ENCODE results near the gene CPNE4. TPM values are rescaled to one million over a fixed set of nuclear protein-coding genes. Genes with fewer than 3 reads are reported as not detected.

CPNE4 gene
- total RNA-seq, 2 donors from 2014 or later, result 1.7 to 2.5 TPM

GRCh38 chr3:132064114-132064513, 29.3 kb upstream of the CPNE4 start:
- WGBS, 2 experiments (ENCODE audit: insufficient coverage in 1 of 2, insufficient read length in 1 of 2), result 37% methylated on average over 4 of the region's 4 CpGs; no CpG with 5 or more reads in 1 of the 2 experiments

DNA sequence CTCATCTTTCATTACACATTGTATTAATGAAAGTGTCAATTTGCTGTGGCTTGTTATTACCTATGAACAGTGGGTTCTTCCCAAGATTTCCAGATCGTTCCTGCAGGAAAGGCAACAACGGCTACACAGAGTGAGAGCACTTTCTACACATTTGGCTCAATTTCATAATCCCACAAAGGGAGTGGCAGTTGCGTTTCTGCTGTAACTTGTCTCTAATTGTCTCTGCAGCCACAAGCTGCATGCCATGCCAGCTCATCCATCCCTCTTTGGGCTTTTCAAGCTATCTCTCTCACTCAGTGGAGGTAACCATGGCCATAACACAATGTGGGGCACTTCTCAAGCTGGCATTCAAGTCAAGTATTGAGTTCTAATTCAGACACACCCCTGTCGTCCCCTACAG, 27.7 kb upstream of the CPNE4 start:
- WGBS, 2 experiments (ENCODE audit: insufficient coverage in 1 of 2, insufficient read length in 1 of 2), result 94% methylated on average over 4 of the region's 4 CpGs
- no peaks in the 10 kb centered on the region for H3K9me3 Mint-ChIP-seq
- no peak for DNase-seq
- H3K9me3 ChIP-seq (ENCODE audit: control insufficient read depth, low read length), result no peaks in the 10 kb centered on the region
- H3K4me3 ChIP-seq (ENCODE audit: low read length), result no peak overlapping the region
- H3K4me3 Mint-ChIP-seq, result no peak overlapping the region
- H3K27me3 ChIP-seq (ENCODE audit: control insufficient read depth, insufficient read depth, low read length, poor library complexity, severe bottlenecking), result no peaks in the 10 kb centered on the region
- peaks cover 10% of the 10 kb centered on the region for H3K4me1 Mint-ChIP-seq
- H3K36me3 ChIP-seq (ENCODE audit: control insufficient read depth, insufficient read depth, low read length), result no peaks in the 10 kb centered on the region
- no peaks in the 10 kb centered on the region for H3K36me3 Mint-ChIP-seq (ENCODE audit: low read depth)
- H3K4me1 ChIP-seq (ENCODE audit: control insufficient read depth, insufficient read depth, low read length), result peaks cover 8% of the 10 kb centered on the region
- peaks cover 9% of the 10 kb centered on the region for H3K27me3 Mint-ChIP-seq (ENCODE audit: insufficient read depth)
- no peak overlapping the region for H3K27ac Mint-ChIP-seq
- H3K27ac ChIP-seq (ENCODE audit: low read depth, low read length), result no peak overlapping the region
- no peak for TF ChIP-seq CTCF (conservative IDR thresholded peaks at IDR 0.05)
- no peak overlapping the region for H3K9ac ChIP-seq (ENCODE audit: extremely low read depth, low read length, poor library complexity, severe bottlenecking)

More at GRCh38 chr3:132064114-132064513, 29.3 kb upstream of the CPNE4 start:
- Histone ChIP-seq H3K9me3 (ENCODE audit: control insufficient read depth, low read length) (no peaks in the 10 kb centered on the region), H3K27ac (ENCODE audit: low read depth, low read length) (no peak overlapping the region), H3K4me3 (ENCODE audit: low read length) (no peak overlapping the region), H3K4me1 (ENCODE audit: control insufficient read depth, insufficient read depth, low read length) (peaks cover 13% of the 10 kb centered on the region), H3K27me3 (ENCODE audit: control insufficient read depth, insufficient read depth, low read length, poor library complexity, severe bottlenecking) (no peaks in the 10 kb centered on the region), H3K36me3 (ENCODE audit: control insufficient read depth, insufficient read depth, low read length) (no peaks in the 10 kb centered on the region), H3K9ac (ENCODE audit: extremely low read depth, low read length, poor library complexity, severe bottlenecking) (no peak overlapping the region)
- Mint-ChIP-seq H3K4me1 (peaks cover 15% of the 10 kb centered on the region), H3K4me3 (no peak overlapping the region), H3K36me3 (ENCODE audit: low read depth) (no peaks in the 10 kb centered on the region), H3K27ac (no peak overlapping the region), H3K9me3 (no peaks in the 10 kb centered on the region), H3K27me3 (ENCODE audit: insufficient read depth) (peaks cover 11% of the 10 kb centered on the region)
- peak; percentile 81 for DNase-seq
- no peak for TF ChIP-seq CTCF (conservative IDR thresholded peaks at IDR 0.05)

DNA sequence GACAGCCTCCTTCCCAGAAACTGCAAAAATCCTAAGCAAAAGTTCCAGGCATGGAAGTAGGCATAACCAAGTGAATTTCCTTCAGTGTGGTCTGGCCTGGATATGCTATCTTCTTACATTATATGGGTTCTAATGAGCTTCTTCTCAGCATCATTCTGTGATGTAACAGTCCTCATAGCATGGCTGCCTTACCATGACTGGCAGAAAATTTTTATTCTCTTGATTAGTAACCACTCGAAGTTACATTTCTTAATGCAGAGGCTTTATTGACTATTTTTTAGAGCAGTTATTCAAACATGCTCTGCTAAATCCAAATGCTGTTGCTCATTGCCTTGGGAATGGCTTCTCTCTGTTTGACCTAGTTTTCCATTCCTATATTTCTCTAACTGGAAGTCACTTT, 21.1 kb upstream of the CPNE4 start:
- no peaks in the 10 kb centered on the region for H3K9me3 Mint-ChIP-seq

More for the DNA sequence above, 21.1 kb upstream of the CPNE4 start:
- no peak overlapping the region for H3K4me3 ChIP-seq (ENCODE audit: low read length)
- Mint-ChIP-seq H3K27me3 (ENCODE audit: insufficient read depth) (peaks cover 5% of the 10 kb centered on the region), H3K4me1 (no peaks in the 10 kb centered on the region), H3K27ac (no peak overlapping the region), H3K4me3 (no peak overlapping the region), H3K36me3 (ENCODE audit: low read depth) (no peaks in the 10 kb centered on the region)
- no peaks in the 10 kb centered on the region for H3K27me3 ChIP-seq (ENCODE audit: control insufficient read depth, insufficient read depth, low read length, poor library complexity, severe bottlenecking)
- 89 to 100% methylated on average over 1 of the region's 1 CpG for WGBS, 2 experiments (ENCODE audit: insufficient coverage in 1 of 2, insufficient read length in 1 of 2)
- no peak overlapping the region for H3K9ac ChIP-seq (ENCODE audit: extremely low read depth, low read length, poor library complexity, severe bottlenecking)
- H3K27ac ChIP-seq (ENCODE audit: low read depth, low read length), result no peak overlapping the region
- no peaks in the 10 kb centered on the region for H3K9me3 ChIP-seq (ENCODE audit: control insufficient read depth, low read length)
- H3K4me1 ChIP-seq (ENCODE audit: control insufficient read depth, insufficient read depth, low read length), result no peaks in the 10 kb centered on the region
- TF ChIP-seq CTCF (conservative IDR thresholded peaks at IDR 0.05), result no peak
- no peaks in the 10 kb centered on the region for H3K36me3 ChIP-seq (ENCODE audit: control insufficient read depth, insufficient read depth, low read length)
- DNase-seq, result no peak

Data from endodermal cell (in vitro differentiated cells).